H1 (cell line): ENCODE measurements around the gene EPRS1. TPM values are rescaled to one million over a fixed set of nuclear protein-coding genes. Genes with fewer than 3 reads are reported as not detected.

Experiments used
- CTCF ChIA-PET: fragments of 300-600 bp; sonication (Branson Sonifier 250); formaldehyde crosslinking; loops from one replicate; lab custom pipeline; 2021; ENCODE audit not compliant: partially characterized antibody; lab: Charles Lee
- POLR2A ChIA-PET: fragments of 300-600 bp; sonication (Branson Sonifier 250); formaldehyde crosslinking; loops from one replicate; lab custom pipeline; 2021; ENCODE audit warnings: inconsistent platforms; ENCODE audit not compliant: partially characterized antibody; lab: Charles Lee
- DNase-seq, 2 experiments: peaks; one replicate each; pipeline versions ENCODE4 v3.0.0 to v3.0.0-alpha.2; 2010 to 2022; ENCODE audit warnings: low spot score in 2 of 2, low read depth in 1 of 2, mixed read lengths in 1 of 2
- FAIRE-seq: peaks from 2 replicates; lab custom pipeline; 2011; peaks lifted over from hg19 to GRCh38; lab: Jason Lieb, UNC
- H2AFZ ChIP-seq: 2 replicates; pipeline ENCODE4 v1.8.1; 2012; ENCODE audit warnings: low read length, inconsistent platforms
- H2AK5ac ChIP-seq: 2 replicates; pipeline ENCODE4 v1.6.1; 2013; ENCODE audit warnings: low read depth, low read length
- H2BK120ac ChIP-seq: replicated peaks from 2 replicates; pipeline ENCODE3; 2013; ENCODE audit warnings: low read depth, low read length, inconsistent platforms
- H2BK12ac ChIP-seq: 2 replicates; pipeline ENCODE4 v1.6.1; 2013; ENCODE audit warnings: low read depth, low read length
- H2BK15ac ChIP-seq: 2 replicates; pipeline ENCODE4 v1.6.1; 2013; ENCODE audit warnings: low read length
- H2BK20ac ChIP-seq: 2 replicates; pipeline ENCODE4 v1.6.1; 2013; ENCODE audit warnings: low read length
- H2BK5ac ChIP-seq: 2 replicates; pipeline ENCODE4 v1.6.1; 2013; ENCODE audit warnings: low read depth, low read length
- H3K14ac ChIP-seq: 2 replicates; pipeline ENCODE4 v1.6.1; 2013; ENCODE audit warnings: inconsistent platforms; ENCODE audit not compliant: insufficient read length
- H3K18ac ChIP-seq: 2 replicates; pipeline ENCODE4 v1.6.1; 2013; ENCODE audit warnings: low read length; ENCODE audit errors: extremely low read depth
- H3K23ac ChIP-seq: 2 replicates; pipeline ENCODE4 v1.6.1; 2013; ENCODE audit warnings: inconsistent platforms; ENCODE audit not compliant: insufficient read length
- H3K23me2 ChIP-seq: 2 replicates; pipeline ENCODE4 v1.6.1; 2013; ENCODE audit warnings: low read depth, low read length
- H3K27ac ChIP-seq: 2 replicates; pipeline ENCODE4 v1.6.1; 2011; ENCODE audit warnings: low read depth, low read length, inconsistent platforms
- H3K27me3 ChIP-seq, 4 experiments: replicated peaks in 1 of 4; 1 replicate in 1 of 4; 2 replicates in 3 of 4; pipeline versions ENCODE4 v1.6.1 to v1.8.1; 2011 to 2013; ENCODE audit warnings: low read length in 3 of 4, mild to moderate bottlenecking in 3 of 4, inconsistent platforms in 2 of 4, mixed read lengths in 2 of 4, moderate library complexity in 1 of 4; ENCODE audit not compliant: control insufficient read depth in 3 of 4, insufficient read depth in 3 of 4; ENCODE audit errors: extremely low read depth in 1 of 4
- H3K36me3 ChIP-seq, 4 experiments: 2 replicates each; pipeline versions ENCODE4 v1.6.1 to v1.8.1; 2011 to 2013; ENCODE audit warnings: mild to moderate bottlenecking in 4 of 4, low read length in 3 of 4, moderate library complexity in 2 of 4, control low read depth in 1 of 4, inconsistent platforms in 1 of 4; ENCODE audit not compliant: insufficient read depth in 4 of 4, control insufficient read depth in 2 of 4
- H3K4ac ChIP-seq: replicated peaks from 2 replicates; pipeline ENCODE3; 2013; ENCODE audit warnings: low read length, low read depth, mixed read lengths, inconsistent platforms; ENCODE audit not compliant: insufficient read length
- H3K4me1 ChIP-seq, 4 experiments: replicated peaks in 1 of 4; 1 replicate in 1 of 4; 2 replicates in 3 of 4; pipeline versions ENCODE4 v1.6.1 to v1.8.1; 2011 to 2013; ENCODE audit warnings: low read length in 3 of 4, inconsistent platforms in 2 of 4, mixed read lengths in 1 of 4; ENCODE audit not compliant: insufficient read depth in 4 of 4, control insufficient read depth in 3 of 4
- H3K4me2 ChIP-seq, 2 experiments: 2 replicates each; pipeline versions ENCODE4 v1.6.1 to v1.8.1; 2011 to 2013; ENCODE audit warnings: low read depth in 2 of 2, low read length in 2 of 2, control low read depth in 1 of 2, inconsistent platforms in 1 of 2, mild to moderate bottlenecking in 1 of 2; ENCODE audit not compliant: insufficient read depth in 1 of 2
- H3K4me3 ChIP-seq, 4 experiments: fragments of 200-600, 300-600 bp in 1 of 4; sonication (generic), shearing (Covaris generic), sonication (Bioruptor Twin) in 1 of 4; 2 replicates each; pipeline versions ENCODE4 v1.5.1 to v1.8.1; 2011 to 2016; ENCODE audit warnings: low read length in 4 of 4, low read depth in 3 of 4, control low read depth in 2 of 4, inconsistent platforms in 2 of 4, mild to moderate bottlenecking in 2 of 4, mixed read lengths in 1 of 4, moderate library complexity in 1 of 4; ENCODE audit not compliant: insufficient read depth in 2 of 4; ENCODE audit errors: extremely low read depth in 1 of 4
- H3K56ac ChIP-seq: replicated peaks from 2 replicates; pipeline ENCODE3; 2013; ENCODE audit warnings: low read depth, mild to moderate bottlenecking, mixed read lengths, low read length, inconsistent platforms; ENCODE audit not compliant: insufficient read length
- H3K79me1 ChIP-seq: 2 replicates; pipeline ENCODE4 v1.6.1; 2013; ENCODE audit warnings: low read depth, low read length, control low read depth
- H3K79me2 ChIP-seq, 2 experiments: 2 replicates each; pipeline versions ENCODE4 v1.6.1 to v1.8.1; 2012 to 2013; ENCODE audit warnings: low read length in 2 of 2, mild to moderate bottlenecking in 2 of 2, inconsistent platforms in 1 of 2; ENCODE audit not compliant: insufficient read depth in 2 of 2, control insufficient read depth in 1 of 2
- H3K9ac ChIP-seq, 4 experiments: replicated peaks in 1 of 4; 1 replicate in 1 of 4; 2 replicates in 3 of 4; pipeline versions ENCODE4 v1.6.1 to v1.8.1; 2011 to 2013; ENCODE audit warnings: low read depth in 3 of 4, low read length in 3 of 4, control low read depth in 2 of 4, mild to moderate bottlenecking in 2 of 4, moderate library complexity in 2 of 4, inconsistent platforms in 1 of 4; ENCODE audit errors: extremely low read depth in 1 of 4
- H3K9me3 ChIP-seq, 2 experiments: 2 replicates each; pipeline versions ENCODE4 v1.6.1 to v1.8.1; 2012 to 2013; ENCODE audit warnings: mild to moderate bottlenecking in 2 of 2, moderate library complexity in 2 of 2, control low read depth in 1 of 2, inconsistent platforms in 1 of 2, low read depth in 1 of 2, low read length in 1 of 2, mixed read lengths in 1 of 2; ENCODE audit not compliant: insufficient read depth in 2 of 2
- H4K20me1 ChIP-seq, 2 experiments: replicated peaks in 1 of 2; 2 replicates each; pipeline versions ENCODE3 to v1.8.1; 2011 to 2013; ENCODE audit warnings: inconsistent platforms in 2 of 2, low read length in 2 of 2, mild to moderate bottlenecking in 1 of 2; ENCODE audit not compliant: insufficient read depth in 2 of 2, control insufficient read depth in 1 of 2
- H4K5ac ChIP-seq: 2 replicates; pipeline ENCODE4 v1.6.1; 2013; ENCODE audit warnings: low read length, low read depth, mixed read lengths, inconsistent platforms; ENCODE audit not compliant: insufficient read length
- H4K8ac ChIP-seq: 2 replicates; pipeline ENCODE4 v1.8.0; 2013; ENCODE audit warnings: mild to moderate bottlenecking, moderate library complexity, low read length, inconsistent platforms; ENCODE audit not compliant: insufficient read depth; ENCODE audit errors: extremely low read depth
- H4K91ac ChIP-seq: replicated peaks from 2 replicates; pipeline ENCODE3; 2013; ENCODE audit warnings: low read length, mixed read lengths, inconsistent platforms; ENCODE audit not compliant: insufficient read length
- CBX5 ChIP-seq: fragments of 300-800, 300-1000 bp; sonication (generic); IDR thresholded peaks from 2 replicates; pipeline ENCODE4 v1.7.1; 2016; ENCODE audit warnings: antibody characterized with exemption, low read length, low read depth
- CBX8 ChIP-seq: fragments of 300-800, 300-1000 bp; sonication (generic); IDR thresholded peaks from 2 replicates; pipeline ENCODE4 v1.7.1; 2016; ENCODE audit warnings: low read depth, low read length, borderline replicate concordance
- CHD2 ChIP-seq: IDR thresholded peaks from 2 replicates; pipeline ENCODE4 v1.6.1; 2012; ENCODE audit warnings: low read length, improper control_type of control experiment
- GTF2F1 ChIP-seq: IDR thresholded peaks from 2 replicates; pipeline ENCODE4 v1.6.1; 2012; ENCODE audit warnings: low read depth, low read length, improper control_type of control experiment, borderline replicate concordance
- HDAC6 ChIP-seq: IDR thresholded peaks from one replicate; pipeline ENCODE4 v1.7.1; 2012; ENCODE audit warnings: low read depth, mild to moderate bottlenecking, inconsistent platforms, low read length, moderate library complexity
- RAD21 ChIP-seq, 2 experiments: IDR thresholded peaks in 1 of 2; conservative IDR thresholded peaks in 1 of 2; 2 replicates each; pipeline ENCODE4 v1.6.1; 2011; ENCODE audit warnings: low read depth in 2 of 2, low read length in 2 of 2, improper control_type of control experiment in 1 of 2, inconsistent platforms in 1 of 2, mild to moderate bottlenecking in 1 of 2, moderate library complexity in 1 of 2
- SIRT6 ChIP-seq: IDR thresholded peaks from one replicate; pipeline ENCODE4 v1.7.1; 2012; ENCODE audit warnings: low read length, inconsistent platforms
- SP2 ChIP-seq: IDR thresholded peaks from 2 replicates; pipeline ENCODE4 v1.6.1; 2012; ENCODE audit warnings: mild to moderate bottlenecking, low read length, inconsistent platforms
- SUZ12 ChIP-seq: fragments of 200-600 bp; sonication (generic); IDR thresholded peaks from 2 replicates; pipeline ENCODE4 v1.6.1; 2012; ENCODE audit warnings: mild to moderate bottlenecking, inconsistent platforms, low read length, moderate library complexity, mixed read lengths
- TAF7 ChIP-seq: optimal IDR thresholded peaks from 2 replicates; pipeline ENCODE3; 2011; ENCODE audit warnings: low read depth, mild to moderate bottlenecking, inconsistent platforms, low read length, moderate library complexity, borderline replicate concordance
- WGBS, 2 experiments: shearing (Covaris generic) in 1 of 2; methylation state at CpG; one replicate each; pipeline versions ENCODE4 v1.1.6 to v1.1.7; 2013 to 2015; ENCODE audit warnings: low lambda C conversion rate in 2 of 2, mixed read lengths in 2 of 2, inconsistent platforms in 1 of 2, low coverage in 1 of 2, missing lambda C conversion rate in 1 of 2; ENCODE audit not compliant: insufficient replicate concordance in 2 of 2, insufficient coverage in 1 of 2, insufficient read length in 1 of 2; ENCODE audit errors: extremely low coverage in 1 of 2, missing lambda C conversion rate in 1 of 2; 5-methylcytosine and 5-hydroxymethylcytosine counted together
- polyA plus RNA-seq, 7 experiments: library from polyadenylated mRNA; depleted of rRNA in 3 of 7; stranded (reverse) in 5 of 7; unstranded in 2 of 7; fragments of >200 nt in 5 of 7; fragments of 200-250 nt in 2 of 7; gene quantifications; 1 replicate in 5 of 7; 2 replicates in 1 of 7; 4 replicates in 1 of 7; pipeline versions ENCODE4 v1.2.1 to v1.2.3, GENCODE V29; 2011 to 2013; ENCODE audit warnings: missing spikeins in 2 of 7, mixed read lengths in 2 of 7
- total RNA-seq: library from RNA; stranded (reverse); fragmentation: NEBNext Ultra II Directional; extraction: Animal tissue kit (Norgen Biotek cat#: 25700); gene quantifications from 2 replicates; pipeline ENCODE4 v1.2.1, GENCODE V29; 2021

The EPRS1 gene
- total and polyA plus RNA-seq, 2 of the 8 experiments (the other 6 are each of a cell fraction or from before 2014, with no cell fraction given) = 38.4 to 171 TPM

DNA sequence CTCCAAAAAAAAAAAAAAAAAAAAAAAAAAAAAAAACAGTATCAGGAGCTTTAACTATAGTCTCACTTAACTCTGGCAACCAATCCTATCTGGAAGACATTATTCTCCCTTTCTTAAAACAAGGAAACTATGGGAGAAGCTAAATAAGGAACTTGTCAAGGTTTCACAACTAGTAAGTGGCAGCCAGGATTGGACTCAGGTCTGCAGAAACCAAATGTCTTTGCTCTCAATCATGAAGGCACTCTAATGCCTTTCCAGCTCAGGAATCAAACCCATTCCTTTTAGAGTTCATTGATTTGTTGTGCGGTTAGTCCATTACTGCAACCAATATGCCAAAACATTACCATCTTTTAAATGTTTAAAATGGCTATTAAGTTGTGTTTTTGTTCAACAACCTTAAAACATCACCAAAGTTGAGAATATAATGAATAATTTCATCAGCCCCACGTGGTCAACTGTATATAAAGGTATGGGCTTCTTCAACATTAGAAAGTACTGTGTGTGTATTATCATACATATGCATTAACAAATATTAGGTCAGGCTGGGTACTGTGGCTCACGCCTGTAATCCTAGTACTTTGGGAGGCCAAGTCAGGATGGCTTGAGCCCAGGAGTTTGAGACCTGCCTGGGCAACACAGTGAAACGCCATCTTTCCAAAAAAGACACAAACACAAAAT, 1.5 kb downstream of the EPRS1 start:
- 0 out of 2 replicates have a peak, but pooled peaks cover 3% of the 10 kb centered on the region for H3K23me2 ChIP-seq
- peaks cover 0 to 1% of the 10 kb centered on the region in 2 experiments for H4K20me1 ChIP-seq
- H3K4me3 ChIP-seq = peak overlapping the region in 2 of 4 experiments; percentile 84 to 89; a peak in 3 of 8 replicates
- no peaks in the 10 kb centered on the region for H3K79me1 ChIP-seq
- peaks cover 5 to 48% of the 10 kb centered on the region in 2 experiments for H3K79me2 ChIP-seq
- no peak overlapping the region for H3K18ac ChIP-seq
- TF ChIP-seq SP2 (no peak), SIRT6 (no peak), RAD21 (IDR thresholded peaks at IDR 0.05 in 1 of 2, conservative IDR thresholded peaks at IDR 0.05 in 1 of 2; ENCODE audit: low read depth in 2 of 2, low read length in 2 of 2) (no peak), HDAC6 (no peak), TAF7 (no peak), GTF2F1 (no peak), CHD2 (no peak), SUZ12 (no peak), CBX8 (no peak), CBX5 (no peak)
- TF ChIP-seq, all 59 proteins: peak for 0
- H3K27ac ChIP-seq = no peak overlapping the region
- H3K9ac ChIP-seq = no peak overlapping the region; a peak in 1 of 7 replicates
- FAIRE-seq (no peak), DNase-seq (no peak)
- ChIA-PET CTCF (interaction anchor here (0.9 to 1.0 kb wide), 2 partner anchors 24 to 68 kb away, joined by 3 to 5 read pairs; no protein-coding TSS in a partner anchor), POLR2A (interaction anchor here (0.9 to 1.1 kb wide), 2 partner anchors 9 to 13 kb away, joined by 3 read pairs; no protein-coding TSS in a partner anchor)
- WGBS, 2 experiments = 86% methylated on average over 4 of the region's 4 CpGs; no CpG with 5 or more reads in 1 of the 2 experiments
- H2AFZ ChIP-seq = no peak overlapping the region
- no peak overlapping the region for H4K5ac ChIP-seq
- no peak overlapping the region for H2BK5ac ChIP-seq
- no peak overlapping the region for H4K8ac ChIP-seq
- no peak overlapping the region for H2BK15ac ChIP-seq
- H2BK20ac ChIP-seq = no peak overlapping the region
- H3K23ac ChIP-seq = no peak overlapping the region
- peak overlapping the region; percentile 41 to 82 for H3K4me2 ChIP-seq
- no peak overlapping the region for H4K91ac ChIP-seq
- H3K36me3 ChIP-seq = peaks cover 0 to 3% (median under 1%) of the 10 kb centered on the region in 4 experiments; a peak in 3 of 8 replicates
- no peak overlapping the region for H3K14ac ChIP-seq
- H2BK12ac ChIP-seq = no peak overlapping the region
- no peak overlapping the region for H2AK5ac ChIP-seq
- H3K4me1 ChIP-seq = peaks cover 0 to 3% (median 0%) of the 10 kb centered on the region in 4 experiments; a peak in 3 of 7 replicates
- H3K4ac ChIP-seq = no peak overlapping the region
- no peaks in the 10 kb centered on the region for H3K27me3 ChIP-seq
- no peak overlapping the region for H2BK120ac ChIP-seq
- H3K56ac ChIP-seq = no peak overlapping the region
- H3K9me3 ChIP-seq = no peaks in the 10 kb centered on the region
